Spleen (tissue), 11 donors: ENCODE measurements around the gene CYP8B1. TPM values are rescaled to one million over a fixed set of nuclear protein-coding genes. Genes with fewer than 3 reads are reported as not detected.
A peak's percentile ranks its signal among the peaks of the same experiment; 100 is the strongest.

Experiments
- DNase-seq: peaks from one replicate; pipeline ENCODE4 v3.0.0-alpha.2; 2020
- H3K27ac ChIP-seq, 8 donors: fragments of 200-600 bp; sonication (generic) in 7 of 8; 1 replicate in 4 of 8; 2 replicates in 4 of 8; pipeline versions ENCODE4 v1.5.0 to v1.8.0; 2016 to 2021; ENCODE audit warnings: inconsistent platforms in 4 of 8, mild to moderate bottlenecking in 4 of 8, moderate library complexity in 1 of 8
- H3K27me3 ChIP-seq, 7 donors: fragments of 200-600 bp; sonication (generic) in 6 of 7; replicated peaks in 1 of 7; 1 replicate in 4 of 7; 2 replicates in 3 of 7; pipeline versions ENCODE4 v1.5.0 to v1.8.0; 2016 to 2021; ENCODE audit warnings: inconsistent platforms in 3 of 7, mild to moderate bottlenecking in 1 of 7
- H3K36me3 ChIP-seq, 6 donors: fragments of 200-600 bp; sonication (generic) in 5 of 6; 1 replicate in 4 of 6; 2 replicates in 2 of 6; pipeline versions ENCODE4 v1.5.0 to v1.8.0; 2016 to 2021; ENCODE audit warnings: inconsistent platforms in 2 of 6
- H3K4me1 ChIP-seq, 6 donors: fragments of 200-600 bp; sonication (generic) in 5 of 6; 1 replicate in 3 of 6; 2 replicates in 3 of 6; pipeline versions ENCODE4 v1.5.0 to v1.8.0; 2016 to 2021; ENCODE audit warnings: inconsistent platforms in 3 of 6
- H3K4me3 ChIP-seq, 8 donors: fragments of 200-600 bp; sonication (generic) in 7 of 8; 1 replicate in 4 of 8; 2 replicates in 4 of 8; pipeline versions ENCODE4 v1.5.0 to v1.8.0; 2016 to 2021; ENCODE audit warnings: inconsistent platforms in 4 of 8, mild to moderate bottlenecking in 4 of 8, moderate library complexity in 2 of 8
- H3K9me3 ChIP-seq, 8 donors: fragments of 200-600 bp; sonication (generic) in 7 of 8; 1 replicate in 4 of 8; 2 replicates in 4 of 8; pipeline versions ENCODE4 v1.5.0 to v1.8.0; 2016 to 2021; ENCODE audit warnings: inconsistent platforms in 4 of 8
- POLR2A ChIP-seq, 3 donors: fragments of 450-650 bp; IDR thresholded peaks; one replicate each; pipeline ENCODE4 v1.5.1; 2017; ENCODE audit warnings: antibody characterized with exemption in 3 of 3, mild to moderate bottlenecking in 1 of 3
- POLR2AphosphoS5 ChIP-seq, 3 donors: sonication (generic); formaldehyde crosslinking; IDR thresholded peaks; one replicate each; pipeline ENCODE4 v1.5.1; 2017; ENCODE audit warnings: antibody characterized with exemption in 3 of 3
- WGBS, 5 donors: extraction: QIAGEN DNeasy Blood & Tissue Kit in 3 of 5; methylation state at CpG; one replicate each; pipeline versions ENCODE4 v1.1.5 to v1.1.7; 2013 to 2018; 5-methylcytosine and 5-hydroxymethylcytosine counted together
- intact Hi-C: fragments of 100-400 bp; cut with DNase I; formaldehyde crosslinking; loops from one replicate; pipeline ENCODE4 v1.15.0; 2023; ENCODE audit warnings: low total_unique reads
- polyA plus RNA-seq, 3 donors: library from polyadenylated mRNA; stranded (reverse); fragments of 200-250 nt; gene quantifications; one replicate each; pipeline ENCODE4 v1.2.1, GENCODE V29; 2013
- total RNA-seq, 7 donors: library from RNA; depleted of rRNA in 3 of 7; stranded (reverse); fragments of >200 nt in 3 of 7; fragmentation: NEBNext Ultra II Directional in 4 of 7; extraction: Animal tissue kit (Norgen Biotek cat#: 25700) in 4 of 7; gene quantifications; one replicate each; pipeline versions ENCODE4 v1.1.0 to v1.2.1, GENCODE V29; 2016 to 2021
- TF ChIP-seq, protein P1 (sequence below), 11 experiments: fragments of 200-600 bp in 7 of 11; fragments of 450-650 bp in 4 of 11; sonication (generic) in 4 of 11; IDR thresholded peaks in 8 of 11; conservative IDR thresholded peaks in 3 of 11; 1 replicate in 7 of 11; 2 replicates in 4 of 11; pipeline versions ENCODE4 v1.4.0 to v1.8.0; 2016 to 2021; ENCODE audit warnings: antibody characterized with exemption in 11 of 11, inconsistent platforms in 4 of 11, mild to moderate bottlenecking in 1 of 11
- donor health status: healthy with polysubstance abuse.
- donor health status: DM: no; HTN: no; CAD: no; lungs with moderate emphysema.
- donor health status: DM: no; HTN: no; CAD: no.
- donor health status: Bipolar disorder and iron deficiency.
- donor health status: healthy.
- donor health status: DM: no; HTN: no; CAD: no.
- donor health status: DM: yes; HTN: yes; CAD: no.

CYP8B1 gene
- total and polyA plus RNA-seq, 10 donors, result 0.02 TPM; not detected in 9

DNA sequence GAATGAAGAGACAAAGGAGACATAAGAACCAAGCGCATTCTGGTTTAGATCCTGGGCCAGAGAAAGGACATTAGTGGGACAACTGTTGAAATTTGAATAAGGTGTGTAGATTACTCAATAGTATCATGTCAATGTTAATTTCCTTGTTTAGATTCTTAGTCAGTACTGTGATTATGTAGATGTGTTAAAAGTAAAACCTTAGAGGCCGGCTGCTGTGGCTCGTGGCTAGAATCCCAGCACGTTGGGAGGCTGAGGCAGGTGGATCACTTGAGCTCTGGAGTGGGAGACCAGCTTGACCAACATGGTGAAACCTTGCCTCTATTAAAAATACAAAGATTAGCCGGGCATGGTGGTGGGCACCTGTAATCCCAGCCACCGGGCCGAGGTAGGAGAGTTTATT is 26.7 kb downstream of the CYP8B1 start:
- intact Hi-C loops, result no loop called here
- Histone ChIP-seq H3K9me3 (no peaks in the 10 kb centered on the region), H3K27me3 (no peaks in the 10 kb centered on the region), H3K36me3 (no peaks in the 10 kb centered on the region), H3K4me3 (no peak overlapping the region), H3K4me1 (peaks cover 14 to 50% (median 35%) of the 10 kb centered on the region in 6 donors), H3K27ac (no peak overlapping the region)
- no peak for DNase-seq
- TF ChIP-seq POLR2AphosphoS5 (IDR thresholded peaks at IDR 0.05), result no peak
- TF ChIP-seq, protein P1, sequence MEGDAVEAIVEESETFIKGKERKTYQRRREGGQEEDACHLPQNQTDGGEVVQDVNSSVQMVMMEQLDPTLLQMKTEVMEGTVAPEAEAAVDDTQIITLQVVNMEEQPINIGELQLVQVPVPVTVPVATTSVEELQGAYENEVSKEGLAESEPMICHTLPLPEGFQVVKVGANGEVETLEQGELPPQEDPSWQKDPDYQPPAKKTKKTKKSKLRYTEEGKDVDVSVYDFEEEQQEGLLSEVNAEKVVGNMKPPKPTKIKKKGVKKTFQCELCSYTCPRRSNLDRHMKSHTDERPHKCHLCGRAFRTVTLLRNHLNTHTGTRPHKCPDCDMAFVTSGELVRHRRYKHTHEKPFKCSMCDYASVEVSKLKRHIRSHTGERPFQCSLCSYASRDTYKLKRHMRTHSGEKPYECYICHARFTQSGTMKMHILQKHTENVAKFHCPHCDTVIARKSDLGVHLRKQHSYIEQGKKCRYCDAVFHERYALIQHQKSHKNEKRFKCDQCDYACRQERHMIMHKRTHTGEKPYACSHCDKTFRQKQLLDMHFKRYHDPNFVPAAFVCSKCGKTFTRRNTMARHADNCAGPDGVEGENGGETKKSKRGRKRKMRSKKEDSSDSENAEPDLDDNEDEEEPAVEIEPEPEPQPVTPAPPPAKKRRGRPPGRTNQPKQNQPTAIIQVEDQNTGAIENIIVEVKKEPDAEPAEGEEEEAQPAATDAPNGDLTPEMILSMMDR (IDR thresholded peaks at IDR 0.05 in 8 of 11, conservative IDR thresholded peaks at IDR 0.05 in 3 of 11), result no peak
- no peak for TF ChIP-seq POLR2A (IDR thresholded peaks at IDR 0.05)
- WGBS, 5 donors, result 90 to 98% (median 95%) methylated on average over 7 of the region's 7 CpGs

DNA sequence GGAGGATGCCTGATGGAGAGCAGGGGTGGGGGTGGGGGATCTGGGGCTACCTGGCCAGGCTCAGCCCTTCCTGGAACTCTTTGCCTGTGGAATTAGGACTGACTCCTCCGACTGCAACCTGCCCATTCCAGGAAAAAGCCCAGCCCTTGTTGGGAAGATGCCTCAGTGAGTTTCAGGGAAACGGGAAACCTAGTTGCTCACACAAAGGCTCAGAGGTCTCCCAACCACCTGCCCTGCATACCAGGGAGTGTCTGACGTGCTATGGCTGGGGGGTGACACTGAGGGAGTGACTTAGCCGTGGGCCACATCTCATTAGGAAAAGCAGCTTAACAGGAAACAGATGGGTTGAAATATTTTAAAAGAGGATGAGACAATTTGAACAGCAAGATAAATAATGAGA is 27.9 kb downstream of the CYP8B1 start:
- Histone ChIP-seq H3K27ac (peak overlapping the region in 7 of 8 donors; percentile 17 to 81 (median 59)), H3K4me3 (no peak overlapping the region), H3K4me1 (peaks cover 14 to 58% (median 39%) of the 10 kb centered on the region in 6 donors), H3K36me3 (no peaks in the 10 kb centered on the region), H3K9me3 (no peaks in the 10 kb centered on the region), H3K27me3 (no peaks in the 10 kb centered on the region)
- intact Hi-C loops, result no loop called here
- TF ChIP-seq POLR2A (IDR thresholded peaks at IDR 0.05) (no peak), POLR2AphosphoS5 (IDR thresholded peaks at IDR 0.05) (no peak)
- TF ChIP-seq, protein P1 (IDR thresholded peaks at IDR 0.05 in 8 of 11, conservative IDR thresholded peaks at IDR 0.05 in 3 of 11), result no peak
- DNase-seq, result no peak
- 37 to 49% (median 43%) methylated on average over 4 of the region's 4 CpGs for WGBS, 5 donors

DNA sequence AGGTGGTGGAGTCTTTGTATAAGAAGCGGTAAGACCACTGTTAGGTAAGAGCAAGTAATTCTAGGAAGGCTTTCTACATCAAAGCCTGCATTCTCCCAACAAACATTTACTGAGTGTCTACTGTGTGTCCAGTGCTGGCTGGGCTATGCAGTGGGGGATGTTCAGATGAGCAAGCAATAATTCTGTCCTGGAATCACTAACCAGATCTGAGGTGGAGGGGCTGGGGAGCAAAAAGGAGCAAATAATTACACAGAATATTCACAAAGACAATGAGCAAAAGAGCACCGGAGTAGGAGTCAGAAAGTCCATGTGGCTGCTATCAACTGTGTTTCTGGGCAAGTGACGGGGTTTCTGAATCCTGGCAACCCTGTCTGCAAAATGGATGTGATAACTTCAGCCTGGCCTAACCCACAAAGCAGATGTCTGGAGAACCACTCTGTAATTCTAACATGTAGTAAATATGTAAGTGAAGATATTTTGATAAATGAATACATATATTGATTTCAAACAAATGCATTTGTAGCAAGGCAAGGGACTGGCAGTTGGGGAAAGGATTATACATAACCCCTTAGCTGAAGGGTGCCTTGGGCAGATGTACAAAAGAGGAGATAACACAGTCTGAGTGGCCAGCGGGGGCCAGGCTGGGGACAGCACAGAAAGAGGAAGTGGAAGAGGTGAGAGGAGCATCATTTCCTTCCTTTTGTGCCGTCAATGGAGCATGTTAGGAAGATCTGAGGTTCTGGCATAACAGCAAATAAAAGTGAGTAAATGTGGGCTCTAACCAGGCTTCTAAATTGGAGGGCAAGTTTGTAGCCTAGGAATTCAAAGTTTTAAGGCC is 28.8 kb downstream of the CYP8B1 start:
- 31 to 35% (median 34%) methylated on average over 5 of the region's 5 CpGs for WGBS, 5 donors
- Histone ChIP-seq H3K27ac (peak overlapping the region in 7 of 8 donors; percentile 17 to 81 (median 59)), H3K9me3 (no peaks in the 10 kb centered on the region), H3K36me3 (no peaks in the 10 kb centered on the region), H3K4me1 (peaks cover 14 to 51% (median 35%) of the 10 kb centered on the region in 6 donors), H3K4me3 (no peak overlapping the region), H3K27me3 (no peaks in the 10 kb centered on the region)
- peak; percentile 85 for DNase-seq
- peak in 1 of 3 donors; percentile 75 for TF ChIP-seq POLR2AphosphoS5 (IDR thresholded peaks at IDR 0.05)
- TF ChIP-seq, protein P1 (IDR thresholded peaks at IDR 0.05 in 8 of 11, conservative IDR thresholded peaks at IDR 0.05 in 3 of 11), result no peak
- no peak for TF ChIP-seq POLR2A (IDR thresholded peaks at IDR 0.05)
- intact Hi-C loops, result no loop called here

DNA sequence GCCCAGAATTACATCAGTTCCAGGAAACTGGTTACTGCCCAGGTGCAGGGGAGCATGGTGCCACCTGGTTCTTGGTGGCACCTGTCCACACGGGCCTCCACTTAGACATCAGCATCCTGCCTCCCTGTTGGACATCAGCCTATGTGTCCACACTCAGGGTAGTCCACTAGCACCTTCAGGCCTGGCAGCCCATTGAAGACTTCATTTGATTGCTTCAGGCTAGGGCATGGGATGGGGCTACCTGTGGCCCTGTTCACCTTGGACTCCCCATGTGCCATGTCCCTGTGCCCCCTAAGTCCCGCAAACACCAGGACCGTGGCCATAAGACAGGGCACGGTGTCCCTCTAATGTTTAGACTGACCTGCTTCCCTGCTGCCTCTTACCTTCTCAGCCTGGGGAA is 30.9 kb downstream of the CYP8B1 start:
- no peak overlapping the region for H3K4me3 ChIP-seq
- no peak for DNase-seq
- no peaks in the 10 kb centered on the region for H3K9me3 ChIP-seq
- peaks cover 14 to 51% (median 35%) of the 10 kb centered on the region in 6 donors for H3K4me1 ChIP-seq
- intact Hi-C loops, result no loop called here
- peak overlapping the region in 2 of 8 donors; percentile 54 to 59 for H3K27ac ChIP-seq
- TF ChIP-seq POLR2A (IDR thresholded peaks at IDR 0.05) (no peak), POLR2AphosphoS5 (IDR thresholded peaks at IDR 0.05) (no peak)
- TF ChIP-seq, protein P1 (IDR thresholded peaks at IDR 0.05 in 8 of 11, conservative IDR thresholded peaks at IDR 0.05 in 3 of 11), result no peak
- WGBS, 5 donors, result 67 to 89% (median 79%) methylated on average over 4 of the region's 4 CpGs
- no peaks in the 10 kb centered on the region for H3K27me3 ChIP-seq
- no peaks in the 10 kb centered on the region for H3K36me3 ChIP-seq
